Mucosa of descending colon (tissue), 3 donors: ENCODE results near the gene FLAD1. TPM values are rescaled to one million over a fixed set of nuclear protein-coding genes. Genes with fewer than 3 reads are reported as not detected.

Experiments
- ATAC-seq: fragments of 200-7000 bp; cut with Tn5 transposase; one replicate; pipeline ENCODE4 v1.9.1; 2020; ENCODE audit warnings: mild to moderate bottlenecking, moderate library complexity
- DNase-seq, 3 donors: peaks; one replicate each; pipeline ENCODE4 v3.0.0-alpha.2; 2020
- H3K36me3 ChIP-seq: fragments of 200-600 bp; one replicate; pipeline ENCODE4 v1.8.0; 2021; ENCODE audit warnings: low read depth, mild to moderate bottlenecking
- H3K4me1 ChIP-seq: fragments of 200-600 bp; one replicate; pipeline ENCODE4 v1.8.0; 2021; ENCODE audit warnings: low read depth, mild to moderate bottlenecking
- H3K4me3 ChIP-seq: fragments of 200-600 bp; one replicate; pipeline ENCODE4 v1.8.0; 2021; ENCODE audit warnings: mild to moderate bottlenecking
- H3K9me3 ChIP-seq: fragments of 200-600 bp; one replicate; pipeline ENCODE4 v1.8.0; 2021; ENCODE audit warnings: mild to moderate bottlenecking
- intact Hi-C, 2 donors: fragments of 100-400 bp; cut with DNase I in 1 of 2; cut with micrococcal nuclease in 1 of 2; formaldehyde crosslinking; loops; one replicate each; pipeline versions ENCODE4 v1.11.0 to v1.11.1; 2022; cut with DNase I, micrococcal nuclease
- total RNA-seq, 3 donors: library from RNA; stranded (reverse); fragmentation: NEBNext Ultra II Directional in 2 of 3; extraction: Animal tissue kit (Norgen Biotek cat#: 25700) in 2 of 3; gene quantifications; one replicate each; pipeline versions ENCODE4 v1.2.1 to v1.2.4, GENCODE V29; 2021 to 2023
- TF ChIP-seq, protein P1 (sequence below): fragments of 200-600 bp; IDR thresholded peaks from one replicate; pipeline ENCODE4 v1.8.0; 2022; ENCODE audit warnings: antibody characterized with exemption, mild to moderate bottlenecking
- donor health status: DM: no; HTN: no; CAD: no; lungs with moderate emphysema.
- donor health status: DM: no; HTN: no; CAD: no.
- donor health status: DM: no; HTN: yes; CAD: no.

Gene FLAD1
- total RNA-seq, 3 donors from 2014 or later, result 28.4 to 40.4 (median 31.2) TPM

DNA sequence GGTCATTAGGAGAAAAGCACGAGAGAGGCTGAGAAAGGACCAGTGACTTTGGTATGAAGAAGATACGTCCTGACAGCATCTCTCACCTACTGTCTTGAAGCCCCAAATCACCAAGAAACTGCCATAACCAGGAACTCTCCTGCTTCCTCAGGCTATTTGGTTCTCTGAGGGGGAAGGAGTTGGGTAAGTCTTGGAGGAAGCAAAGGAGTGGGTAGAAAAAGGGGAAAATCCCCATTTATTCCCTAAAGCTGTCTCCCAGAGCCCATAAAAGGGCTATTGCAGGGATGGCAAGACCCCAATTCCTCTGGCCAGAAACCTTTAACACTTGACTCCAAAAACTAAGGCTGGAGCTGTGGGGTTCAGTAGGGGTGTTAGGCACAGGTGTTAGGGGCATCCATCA is 25.1 kb upstream of the FLAD1 start:
- TF ChIP-seq, protein P1, sequence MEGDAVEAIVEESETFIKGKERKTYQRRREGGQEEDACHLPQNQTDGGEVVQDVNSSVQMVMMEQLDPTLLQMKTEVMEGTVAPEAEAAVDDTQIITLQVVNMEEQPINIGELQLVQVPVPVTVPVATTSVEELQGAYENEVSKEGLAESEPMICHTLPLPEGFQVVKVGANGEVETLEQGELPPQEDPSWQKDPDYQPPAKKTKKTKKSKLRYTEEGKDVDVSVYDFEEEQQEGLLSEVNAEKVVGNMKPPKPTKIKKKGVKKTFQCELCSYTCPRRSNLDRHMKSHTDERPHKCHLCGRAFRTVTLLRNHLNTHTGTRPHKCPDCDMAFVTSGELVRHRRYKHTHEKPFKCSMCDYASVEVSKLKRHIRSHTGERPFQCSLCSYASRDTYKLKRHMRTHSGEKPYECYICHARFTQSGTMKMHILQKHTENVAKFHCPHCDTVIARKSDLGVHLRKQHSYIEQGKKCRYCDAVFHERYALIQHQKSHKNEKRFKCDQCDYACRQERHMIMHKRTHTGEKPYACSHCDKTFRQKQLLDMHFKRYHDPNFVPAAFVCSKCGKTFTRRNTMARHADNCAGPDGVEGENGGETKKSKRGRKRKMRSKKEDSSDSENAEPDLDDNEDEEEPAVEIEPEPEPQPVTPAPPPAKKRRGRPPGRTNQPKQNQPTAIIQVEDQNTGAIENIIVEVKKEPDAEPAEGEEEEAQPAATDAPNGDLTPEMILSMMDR, result no peak
- intact Hi-C loops, result no loop called here
- Histone ChIP-seq H3K4me3 (no peak overlapping the region), H3K9me3 (no peaks in the 10 kb centered on the region), H3K36me3 (no peaks in the 10 kb centered on the region), H3K4me1 (peaks cover 47% of the 10 kb centered on the region)
- no peak for DNase-seq
- no peak for ATAC-seq

DNA sequence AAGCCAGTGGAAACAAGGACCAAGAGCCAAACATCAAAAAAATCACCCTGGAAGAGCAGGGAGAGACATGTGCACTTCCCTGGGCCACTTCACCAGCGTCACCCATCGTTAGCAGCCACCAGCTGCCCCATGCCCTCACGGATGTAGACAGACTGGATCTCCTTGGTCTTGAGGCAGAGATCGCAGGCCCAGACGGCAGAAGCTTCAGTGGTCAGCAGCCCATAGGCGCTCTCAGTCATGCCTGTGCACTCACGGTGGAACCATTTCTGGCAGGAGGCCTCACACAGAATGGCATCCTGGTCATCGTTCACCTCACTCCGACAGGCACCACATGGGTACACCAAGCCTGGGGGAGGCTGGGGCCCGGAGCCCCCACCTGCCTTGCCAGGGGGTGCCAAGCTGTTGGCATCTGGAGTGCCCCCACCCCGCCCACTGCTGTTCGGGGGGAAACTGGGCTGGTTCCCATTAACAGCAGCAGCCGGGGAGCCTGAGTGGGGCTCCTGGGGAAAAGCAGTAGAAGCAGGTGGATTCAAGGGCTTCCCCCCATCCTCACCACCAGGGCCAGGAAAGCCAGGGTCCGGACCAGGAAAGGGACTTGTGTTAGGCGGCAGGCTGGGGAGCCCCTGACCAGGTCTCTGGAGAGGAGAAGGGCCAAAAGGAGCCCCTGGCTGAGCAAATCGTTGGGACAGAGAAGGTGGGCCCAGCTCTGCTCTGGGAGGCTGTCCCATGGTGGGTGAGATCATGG is 24.3 kb upstream of the FLAD1 start:
- Histone ChIP-seq H3K4me3 (no peak overlapping the region), H3K4me1 (peaks cover 39% of the 10 kb centered on the region), H3K9me3 (no peaks in the 10 kb centered on the region), H3K36me3 (no peaks in the 10 kb centered on the region)
- no peak for ATAC-seq
- intact Hi-C loops, result no loop called here
- TF ChIP-seq, protein P1, result no peak
- DNase-seq, result peak in 2 of 3 donors; percentile 38 to 42

DNA sequence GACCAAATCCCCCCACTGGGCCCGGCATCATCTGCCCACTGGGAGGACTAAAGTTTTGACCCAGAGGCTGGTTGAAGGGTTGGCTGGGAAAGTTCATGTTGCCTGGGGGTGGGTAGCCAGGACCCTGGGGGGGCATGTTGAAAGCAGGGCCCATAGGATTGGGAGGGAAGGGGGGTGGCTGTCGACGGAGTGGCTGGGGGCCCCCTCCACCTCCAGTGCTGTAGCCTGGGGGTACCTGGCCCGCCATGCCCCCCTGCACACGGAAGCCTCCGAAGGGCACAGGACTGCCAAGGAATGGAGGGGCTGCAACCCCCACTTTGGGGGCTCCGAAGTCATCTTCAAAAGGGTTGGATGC is 23.7 kb upstream of the FLAD1 start:
- H3K4me1 ChIP-seq, result peaks cover 34% of the 10 kb centered on the region

DNA sequence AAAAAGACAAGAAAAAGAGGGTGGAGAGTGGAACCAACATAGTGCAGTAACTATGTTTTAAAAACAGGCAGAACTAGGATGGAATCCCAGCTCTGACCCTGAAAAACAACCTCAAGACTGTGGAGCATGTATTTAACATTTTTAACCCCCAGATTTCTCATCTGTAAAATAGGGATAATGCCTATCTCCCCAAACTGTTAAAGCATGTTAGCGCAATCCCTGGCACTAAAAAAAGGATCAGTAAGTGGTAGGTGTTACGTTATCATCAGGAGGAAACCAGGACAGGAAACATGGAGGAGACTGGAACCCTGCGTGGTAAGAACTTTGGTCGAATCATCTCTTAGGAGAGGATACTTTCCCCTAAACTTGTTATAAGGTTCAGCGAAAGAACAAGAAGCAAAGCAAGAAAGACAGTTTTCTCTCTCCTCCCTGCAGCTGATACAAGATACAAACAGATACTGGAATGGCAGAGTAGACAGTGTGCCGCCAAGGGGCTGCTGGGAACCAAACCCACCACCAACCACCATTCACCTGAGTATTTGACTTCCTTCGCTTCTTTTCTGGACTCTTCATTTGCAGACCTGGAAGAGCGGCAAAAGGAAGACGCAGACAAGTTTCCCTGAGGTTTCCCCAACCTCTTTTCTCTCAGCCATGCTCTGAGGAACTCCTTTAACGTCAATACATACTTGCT is 22.6 kb upstream of the FLAD1 start:
- intact Hi-C loops, result loop anchor here in 1 of 2 donors (10.0 kb wide), 1 partner anchor 54 kb away; no protein-coding TSS in a partner anchor
- H3K36me3 ChIP-seq, result no peaks in the 10 kb centered on the region
- DNase-seq (peak in 1 of 3 donors; percentile 13), ATAC-seq (no peak)
- TF ChIP-seq, protein P1, result no peak
- no peaks in the 10 kb centered on the region for H3K9me3 ChIP-seq
- H3K4me1 ChIP-seq, result peaks cover 22% of the 10 kb centered on the region
- H3K4me3 ChIP-seq, result no peak overlapping the region

More for the DNA sequence above, 23.7 kb upstream of the FLAD1 start:
- TF ChIP-seq, protein P1, result no peak
- ATAC-seq (no peak), DNase-seq (peak in 2 of 3 donors; percentile 30 to 47)
- no peak overlapping the region for H3K4me3 ChIP-seq
- intact Hi-C loops, result no loop called here
- no peaks in the 10 kb centered on the region for H3K9me3 ChIP-seq
- H3K36me3 ChIP-seq, result no peaks in the 10 kb centered on the region

DNA sequence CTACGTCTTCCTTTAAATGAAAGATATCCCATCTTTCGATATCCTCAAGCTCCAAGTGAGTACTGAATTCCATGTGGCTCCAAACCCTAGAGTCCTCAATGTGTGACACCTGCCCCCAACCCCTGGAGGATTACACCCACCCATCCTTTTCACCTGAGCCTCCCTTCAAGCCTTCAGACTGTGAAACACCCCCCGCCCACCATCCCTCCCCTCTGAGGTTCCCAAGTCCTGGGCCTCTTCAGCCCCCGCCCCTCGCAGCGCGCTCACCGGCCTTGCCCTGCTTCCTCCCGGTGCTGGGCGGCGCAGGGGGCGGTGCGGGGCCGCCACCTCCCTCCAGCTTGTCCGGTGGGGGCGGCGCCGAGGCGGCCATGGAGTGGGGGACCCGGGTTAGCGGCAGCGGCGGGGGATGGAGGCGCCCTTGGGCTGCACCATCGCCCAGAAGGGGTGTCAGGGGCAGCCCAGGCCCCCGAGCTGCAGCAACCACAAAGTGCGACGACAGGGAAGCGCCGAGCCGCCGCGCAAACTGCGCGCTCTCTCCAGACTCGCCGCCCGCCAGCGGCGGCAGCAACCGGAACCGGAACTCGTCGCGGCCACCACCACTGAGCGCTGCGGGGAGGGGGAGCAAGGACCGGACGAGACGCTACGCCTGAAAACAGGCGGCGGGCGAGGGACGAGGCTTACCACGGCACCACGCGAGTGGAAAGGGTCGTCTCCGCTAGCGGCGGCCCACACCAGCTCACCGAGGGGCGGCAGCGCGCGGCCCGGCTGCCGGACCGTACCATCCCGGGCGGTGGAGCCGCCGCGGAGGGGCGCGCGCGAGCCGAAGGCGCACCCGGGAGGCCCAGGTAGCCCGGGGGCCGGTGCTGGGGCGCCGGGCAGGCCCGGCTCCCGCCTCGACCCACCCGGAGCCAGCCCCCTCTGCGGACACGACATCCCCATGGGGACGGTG is 21.7 kb upstream of the FLAD1 start, which contains the start of gene PYGO2:
PYGO2 (minus strand) TSS at position 576 of the 949 bp plus-strand sequence; CDS start at position 370, 206 bp downstream.
- TF ChIP-seq, protein P1, result peak; percentile 67
- peak; percentile 88 for ATAC-seq
- Histone ChIP-seq H3K9me3 (no peaks in the 10 kb centered on the region), H3K36me3 (no peaks in the 10 kb centered on the region), H3K4me1 (peaks cover 20% of the 10 kb centered on the region), H3K4me3 (peak within 1 kb of the TSS; percentile 80)
- intact Hi-C loops, result loop anchor here in 1 of 2 donors (10.0 kb wide), 1 partner anchor 53 kb away; no protein-coding TSS in a partner anchor
- peak; percentile 84 to 91 (median 90) for DNase-seq
